ENCODE data around the gene SLC16A4.
"Not testable (repeated sequence)": the region's sequence is repeated elsewhere in the genome, so short reads cannot be mapped to it uniquely, and the experiment has no call there.

Gene SLC16A4

DNA sequence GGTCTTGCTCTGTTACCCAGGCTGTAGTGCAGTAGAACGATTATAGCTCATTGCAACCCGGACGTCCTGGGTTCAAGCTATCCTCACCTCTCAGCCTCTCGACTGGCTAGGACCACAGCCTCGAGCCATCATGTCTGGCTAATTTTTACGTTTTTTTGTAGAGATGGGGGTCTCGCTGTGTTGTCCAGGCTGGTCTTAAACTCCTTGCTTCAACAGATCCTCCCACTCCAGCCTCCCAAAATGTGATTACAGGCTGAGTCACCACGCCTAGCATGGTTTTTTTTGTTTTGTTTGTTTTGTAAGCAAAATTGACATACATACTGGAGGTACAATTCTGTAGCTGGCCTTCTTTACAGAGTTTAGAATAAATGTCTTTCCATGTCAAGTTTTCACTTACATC lies 17.7 kb upstream of the SLC16A4 start:
- Histone ChIP-seq H3K4me2 (ENCODE audit: low read depth, low read length) (peak overlapping the region; percentile 72; the same call in 1 of the 2 replicates), H3K79me2 (ENCODE audit: low read length) (peaks cover 19% of the 10 kb centered on the region), H3K4me1 (ENCODE audit: low read length) (no peaks in the 10 kb centered on the region; the same call in 1 of the 2 replicates), H3K27me3 (replicated peaks; ENCODE audit: insufficient read depth, low read length) (no peaks in the 10 kb centered on the region), H3K9ac (ENCODE audit: low read length) (no peak overlapping the region), H3K27ac (ENCODE audit: low read length) (no peak overlapping the region), H3K36me3 (replicated peaks; ENCODE audit: insufficient read depth, low read length) (no peaks in the 10 kb centered on the region), H3K9me3 (replicated peaks; ENCODE audit: insufficient read depth, low read length) (no peaks in the 10 kb centered on the region), H3K9me2 (replicated peaks; ENCODE audit: insufficient read depth, low read length) (no peaks in the 10 kb centered on the region), H2AFZ (ENCODE audit: low read length) (no peak overlapping the region), H4K20me1 (ENCODE audit: insufficient read depth, low read length) (no peaks in the 10 kb centered on the region), H3K4me3 (ENCODE audit: low read length) (peak overlapping the region; percentile 86; the same call in 1 of the 2 replicates), H3F3A (ENCODE audit: insufficient read depth, low read length) (no peaks in the 10 kb centered on the region)
- TF ChIP-seq EZH2phosphoT487 (IDR thresholded peaks at IDR 0.05; ENCODE audit: low read length): no peak
- TF ChIP-seq CTCF (IDR thresholded peaks at IDR 0.05; ENCODE audit: low read length): no peak
- TF ChIP-seq EZH2 (optimal IDR thresholded peaks at IDR 0.05; ENCODE audit: low read depth, low read length): no peak
- no peak for DNase-seq

- no peaks in the 10 kb centered on the region for H3K9me3 ChIP-seq (replicated peaks; ENCODE audit: insufficient read depth, low read length)
- no peaks in the 10 kb centered on the region for H4K20me1 ChIP-seq (ENCODE audit: insufficient read depth, low read length)
- no peaks in the 10 kb centered on the region; the same call in 1 of the 2 replicates for H3K4me1 ChIP-seq (ENCODE audit: low read length)
- H3F3A ChIP-seq (ENCODE audit: insufficient read depth, low read length): no peaks in the 10 kb centered on the region
- H2AFZ ChIP-seq (ENCODE audit: low read length): peak within 1 kb of the TSS; percentile 94
- peak; percentile 81 for DNase-seq
- H3K4me3 ChIP-seq (ENCODE audit: low read length): peak within 1 kb of the TSS; percentile 86
- peak within 1 kb of the TSS; percentile 72 for H3K4me2 ChIP-seq (ENCODE audit: low read depth, low read length)
- H3K9me2 ChIP-seq (replicated peaks; ENCODE audit: insufficient read depth, low read length): no peaks in the 10 kb centered on the region
- peaks cover 19% of the 10 kb centered on the region for H3K79me2 ChIP-seq (ENCODE audit: low read length)
- H3K9ac ChIP-seq (ENCODE audit: low read length): peak within 1 kb of the TSS; percentile 89
- no peak for TF ChIP-seq EZH2 (optimal IDR thresholded peaks at IDR 0.05; ENCODE audit: low read depth, low read length)
- H3K27me3 ChIP-seq (replicated peaks; ENCODE audit: insufficient read depth, low read length): no peaks in the 10 kb centered on the region
- no peaks in the 10 kb centered on the region for H3K36me3 ChIP-seq (replicated peaks; ENCODE audit: insufficient read depth, low read length)
- H3K27ac ChIP-seq (ENCODE audit: low read length): peak within 1 kb of the TSS; percentile 46; the same call in 1 of the 2 replicates
Measured at GRCh38 chr1:110407260-110408210, 16.7 kb upstream of the SLC16A4 start, which contains the start of gene LAMTOR5. LAMTOR5 (minus strand) TSS chr1:110407694; CDS start chr1:110407620, 74 bp downstream.

DNA sequence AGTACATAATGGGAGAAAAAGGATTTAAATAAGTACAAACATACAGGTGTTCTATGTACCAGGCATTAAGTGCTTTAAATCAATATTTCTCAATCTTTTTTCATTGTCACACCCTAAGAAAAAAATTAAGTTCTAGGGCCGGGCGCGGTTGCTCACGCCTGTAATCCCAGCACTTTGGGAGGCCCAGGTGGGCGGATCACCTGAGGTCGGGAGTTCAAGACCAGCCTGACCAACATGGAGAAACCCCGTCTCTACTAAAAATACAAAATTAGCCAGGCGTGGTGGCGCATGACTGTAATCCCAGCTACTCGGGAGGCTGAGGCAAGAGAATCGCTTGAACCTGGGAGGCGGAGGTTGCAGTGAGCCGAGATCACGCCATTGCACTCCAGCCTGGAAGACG lies 15.6 kb upstream of the SLC16A4 start:
- not testable (repeated sequence) for H3K9me3 ChIP-seq (replicated peaks; ENCODE audit: insufficient read depth, low read length); H3K4me1 ChIP-seq (ENCODE audit: low read length); H3K27ac ChIP-seq (ENCODE audit: low read length); H3K9ac ChIP-seq (ENCODE audit: low read length); H3K9me2 ChIP-seq (replicated peaks; ENCODE audit: insufficient read depth, low read length); H4K20me1 ChIP-seq (ENCODE audit: insufficient read depth, low read length); H3K27me3 ChIP-seq (replicated peaks; ENCODE audit: insufficient read depth, low read length); H3K36me3 ChIP-seq (replicated peaks; ENCODE audit: insufficient read depth, low read length); H2AFZ ChIP-seq (ENCODE audit: low read length); DNase-seq; H3F3A ChIP-seq (ENCODE audit: insufficient read depth, low read length)
- peak overlapping the region; percentile 63; the same call in 1 of the 2 replicates for H3K4me2 ChIP-seq (ENCODE audit: low read depth, low read length)
- peaks cover 19% of the 10 kb centered on the region for H3K79me2 ChIP-seq (ENCODE audit: low read length)
- peak overlapping the region; percentile 86 for H3K4me3 ChIP-seq (ENCODE audit: low read length)

- no peaks in the 10 kb centered on the region for H3K36me3 ChIP-seq (replicated peaks; ENCODE audit: insufficient read depth, low read length)
Measured at GRCh38 chr1:110404401-110404800, 13.6 kb upstream of the SLC16A4 start.

More at GRCh38 chr1:110404401-110404800, 13.6 kb upstream of the SLC16A4 start:
- no peaks in the 10 kb centered on the region for H3K9me3 ChIP-seq (replicated peaks; ENCODE audit: insufficient read depth, low read length)
- H3F3A ChIP-seq (ENCODE audit: insufficient read depth, low read length): no peaks in the 10 kb centered on the region
- DNase-seq: no peak
- H3K4me3 ChIP-seq (ENCODE audit: low read length): no peak overlapping the region
- peaks cover 19% of the 10 kb centered on the region for H3K79me2 ChIP-seq (ENCODE audit: low read length)
- no peak overlapping the region for H2AFZ ChIP-seq (ENCODE audit: low read length)
- H3K27ac ChIP-seq (ENCODE audit: low read length): no peak overlapping the region
- no peaks in the 10 kb centered on the region; the same call in 1 of the 2 replicates for H3K4me1 ChIP-seq (ENCODE audit: low read length)
- no peaks in the 10 kb centered on the region for H3K9me2 ChIP-seq (replicated peaks; ENCODE audit: insufficient read depth, low read length)
- no peaks in the 10 kb centered on the region for H3K27me3 ChIP-seq (replicated peaks; ENCODE audit: insufficient read depth, low read length)
- H3K9ac ChIP-seq (ENCODE audit: low read length): no peak overlapping the region
- H4K20me1 ChIP-seq (ENCODE audit: insufficient read depth, low read length): no peaks in the 10 kb centered on the region
- no peak overlapping the region for H3K4me2 ChIP-seq (ENCODE audit: low read depth, low read length)
- no peak for TF ChIP-seq CTCF (IDR thresholded peaks at IDR 0.05; ENCODE audit: low read length)
- TF ChIP-seq EZH2phosphoT487 (IDR thresholded peaks at IDR 0.05; ENCODE audit: low read length): no peak
- TF ChIP-seq EZH2 (optimal IDR thresholded peaks at IDR 0.05; ENCODE audit: low read depth, low read length): no peak
